HG03066 (cell line): Measurements from ENCODE around the gene PTK7.
A peak's percentile ranks its signal among the peaks of the same experiment; 100 is the strongest.
"Not testable (repeated sequence)": the region's sequence is repeated elsewhere in the genome, so short reads cannot be mapped to it uniquely, and the experiment has no call there.

Source experiments
- ATAC-seq: cut with Tn5 transposase; IDR thresholded peaks from one replicate; pipeline ENCODE4 v1.9.1; 2021; ENCODE audit warnings: low read depth; ENCODE audit not compliant: unreplicated experiment

The PTK7 gene

GRCh38 chr6:43053545-43054205 is 22.4 kb upstream of the PTK7 start, which contains the start of gene CUL7:
Gene CUL7, minus strand, starts transcription at chr6:43053851. Its CDS starts 1,063 bp downstream, at chr6:43052788.
- peak; percentile 89 for ATAC-seq

GRCh38 chr6:43054206-43054943 is 21.7 kb upstream of the PTK7 start:
- ATAC-seq = no peak

GRCh38 chr6:43055966-43056365 is 20.1 kb upstream of the PTK7 start:
- no peak for ATAC-seq

- ATAC-seq = no peak
These were observed 17.6 kb upstream of the PTK7 start for GRCh38 chr6:43058531-43058930.

- peak; percentile 97 for ATAC-seq
These were observed 16.7 kb upstream of the PTK7 start, which contains the start of the genes KLC4 and MRPL2 for GRCh38 chr6:43059168-43060033. Gene KLC4, plus strand, starts transcription at chr6:43059631. Its CDS starts 1,705 bp downstream, at chr6:43061336. Gene MRPL2, minus strand, starts transcription at chr6:43059434. Its CDS starts 53 bp downstream, at chr6:43059381.

- no peak for ATAC-seq
These were observed 15.9 kb upstream of the PTK7 start for GRCh38 chr6:43060034-43060754.

GRCh38 chr6:43060755-43061633 is 15.1 kb upstream of the PTK7 start:
- no peak for ATAC-seq

GRCh38 chr6:43061861-43062260 is 14.3 kb upstream of the PTK7 start:
- no peak for ATAC-seq

GRCh38 chr6:43062818-43063217 is 13.3 kb upstream of the PTK7 start:
- ATAC-seq = no peak

- no peak for ATAC-seq
These were observed 6.0 kb upstream of the PTK7 start for GRCh38 chr6:43070028-43070632.

- no peak for ATAC-seq
These were observed 1.1 kb upstream of the PTK7 start for GRCh38 chr6:43074847-43075669.

- no peak for ATAC-seq
These were observed 584 bp downstream of the PTK7 start for GRCh38 chr6:43076464-43077332.

- no peak for ATAC-seq
These were observed 1.3 kb downstream of the PTK7 start for GRCh38 chr6:43077333-43077809.

GRCh38 chr6:43077981-43078511 is 1.9 kb downstream of the PTK7 start:
- no peak for ATAC-seq

- no peak for ATAC-seq
These were observed 2.6 kb downstream of the PTK7 start for GRCh38 chr6:43078691-43079090.

GRCh38 chr6:43081043-43081442 is 4.9 kb downstream of the PTK7 start:
- no peak for ATAC-seq

- not testable (repeated sequence) for ATAC-seq
These were observed 5.8 kb downstream of the PTK7 start for GRCh38 chr6:43081922-43082321.
